Measurements from ENCODE around the gene KRTAP4-3.
"Not testable (repeated sequence)": the region's sequence is repeated elsewhere in the genome, so short reads cannot be mapped to it uniquely, and the experiment has no call there.

KRTAP4-3 gene

GRCh38 chr17:41168121-41168520 lies at the start of gene KRTAP4-3:
Gene KRTAP4-3 (minus strand): TSS chr17:41168221. CDS start chr17:41168172, 49 bp downstream.
- no peak for DNase-seq (ENCODE audit: low read depth, low spot score)

- no peak for DNase-seq (ENCODE audit: low read depth, low spot score)
Observed at GRCh38 chr17:41215681-41216080, 47.7 kb upstream of the KRTAP4-3 start.

GRCh38 chr17:41212524-41213169 lies 44.6 kb upstream of the KRTAP4-3 start:
- DNase-seq (ENCODE audit: low read depth, low spot score) = no peak

GRCh38 chr17:41211845-41212466 lies 43.9 kb upstream of the KRTAP4-3 start:
- DNase-seq (ENCODE audit: low read depth, low spot score) = no peak

- DNase-seq (ENCODE audit: low read depth, low spot score) = no peak
Observed at GRCh38 chr17:41199421-41200078, 31.5 kb upstream of the KRTAP4-3 start.

- no peak for DNase-seq (ENCODE audit: low read depth, low spot score)
Observed at GRCh38 chr17:41196068-41196467, 28.0 kb upstream of the KRTAP4-3 start.

GRCh38 chr17:41190328-41190727 lies 22.3 kb upstream of the KRTAP4-3 start:
- DNase-seq (ENCODE audit: low read depth, low spot score) = no peak

GRCh38 chr17:41189837-41190318 lies 21.9 kb upstream of the KRTAP4-3 start, which contains the start of gene KRTAP9-1:
Gene KRTAP9-1 (plus strand): TSS chr17:41189887. CDS start chr17:41189887, 0 bp downstream.
- DNase-seq (ENCODE audit: low read depth, low spot score) = not testable (repeated sequence)

GRCh38 chr17:41186872-41187271 lies 18.9 kb upstream of the KRTAP4-3 start:
- no peak for DNase-seq (ENCODE audit: low read depth, low spot score)

GRCh38 chr17:41185001-41185400 lies 17.0 kb upstream of the KRTAP4-3 start:
- no peak for DNase-seq (ENCODE audit: low read depth, low spot score)

GRCh38 chr17:41184480-41184961 lies 16.5 kb upstream of the KRTAP4-3 start, which contains the start of gene KRTAP4-1:
Gene KRTAP4-1 (minus strand): TSS chr17:41184911. CDS start chr17:41184854, 57 bp downstream.
- DNase-seq (ENCODE audit: low read depth, low spot score) = no peak

GRCh38 chr17:41178843-41179616 lies 11.0 kb upstream of the KRTAP4-3 start:
- no peak for DNase-seq (ENCODE audit: low read depth, low spot score)

GRCh38 chr17:41178341-41178740 lies 10.3 kb upstream of the KRTAP4-3 start:
- no peak for DNase-seq (ENCODE audit: low read depth, low spot score)

GRCh38 chr17:41177727-41178271 lies 9.8 kb upstream of the KRTAP4-3 start, which contains the start of gene KRTAP4-2:
Gene KRTAP4-2 (minus strand): TSS chr17:41178221. CDS start chr17:41178164, 57 bp downstream.
- DNase-seq (ENCODE audit: low read depth, low spot score) = no peak

GRCh38 chr17:41176744-41177387 lies 8.8 kb upstream of the KRTAP4-3 start:
- DNase-seq (ENCODE audit: low read depth, low spot score) = no peak

- no peak for DNase-seq (ENCODE audit: low read depth, low spot score)
Observed at GRCh38 chr17:41171886-41172285, 3.9 kb upstream of the KRTAP4-3 start.

GRCh38 chr17:41167561-41167960 lies 460 bp downstream of the KRTAP4-3 start:
- no peak for DNase-seq (ENCODE audit: low read depth, low spot score)

- no peak for DNase-seq (ENCODE audit: low read depth, low spot score)
Observed at GRCh38 chr17:41163828-41164227, 4.2 kb downstream of the KRTAP4-3 start.

GRCh38 chr17:41160648-41161047 lies 7.4 kb downstream of the KRTAP4-3 start, which contains the start of gene KRTAP4-4:
Gene KRTAP4-4 (minus strand): TSS chr17:41160748. CDS start chr17:41160691, 57 bp downstream.
- DNase-seq (ENCODE audit: low read depth, low spot score) = no peak

- not testable (repeated sequence) for DNase-seq (ENCODE audit: low read depth, low spot score)
Observed at GRCh38 chr17:41160190-41160589, 7.8 kb downstream of the KRTAP4-3 start.
